Fibroblast of mammary gland (primary cell): ENCODE results near the gene MTUS2.
"Not testable (repeated sequence)": the region's sequence is repeated elsewhere in the genome, so short reads cannot be mapped to it uniquely, and the experiment has no call there.

Source experiments
- DNase-seq: peaks from one replicate; pipeline ENCODE4 v3.0.0-alpha.2; 2010; ENCODE audit warnings: low read depth
- H3K4me3 ChIP-seq: 2 replicates; pipeline ENCODE4 v1.5.1; 2011; ENCODE audit warnings: low read depth, mild to moderate bottlenecking, low read length, moderate library complexity; ENCODE audit not compliant: control insufficient read depth
- TF ChIP-seq, protein P1 (sequence below): conservative IDR thresholded peaks from 2 replicates; pipeline ENCODE4 v1.5.1; 2011; ENCODE audit warnings: low read depth, low read length, inconsistent platforms; ENCODE audit not compliant: control insufficient read depth, insufficient read depth

Gene MTUS2

DNA sequence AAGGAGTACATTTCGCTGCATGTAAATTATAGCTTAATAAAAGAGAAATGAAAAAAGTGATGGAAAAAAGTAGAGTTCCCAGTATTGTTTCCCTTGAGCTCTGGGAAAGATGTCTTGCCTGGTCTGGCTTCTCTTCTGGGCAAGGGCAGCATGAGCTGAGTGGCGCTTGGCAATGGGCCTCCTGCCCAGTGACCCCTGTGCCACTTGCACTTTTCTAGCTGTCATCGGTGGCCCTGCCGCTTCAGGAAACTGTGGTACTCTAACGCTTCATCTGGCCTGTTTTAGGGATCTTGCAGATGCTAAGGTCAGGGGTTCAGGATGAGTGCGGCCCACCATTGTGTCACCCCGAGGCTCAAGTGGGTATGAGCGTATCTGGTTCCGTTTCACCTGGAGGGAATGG is 161.4 kb downstream of the MTUS2 start:
- TF ChIP-seq, protein P1, sequence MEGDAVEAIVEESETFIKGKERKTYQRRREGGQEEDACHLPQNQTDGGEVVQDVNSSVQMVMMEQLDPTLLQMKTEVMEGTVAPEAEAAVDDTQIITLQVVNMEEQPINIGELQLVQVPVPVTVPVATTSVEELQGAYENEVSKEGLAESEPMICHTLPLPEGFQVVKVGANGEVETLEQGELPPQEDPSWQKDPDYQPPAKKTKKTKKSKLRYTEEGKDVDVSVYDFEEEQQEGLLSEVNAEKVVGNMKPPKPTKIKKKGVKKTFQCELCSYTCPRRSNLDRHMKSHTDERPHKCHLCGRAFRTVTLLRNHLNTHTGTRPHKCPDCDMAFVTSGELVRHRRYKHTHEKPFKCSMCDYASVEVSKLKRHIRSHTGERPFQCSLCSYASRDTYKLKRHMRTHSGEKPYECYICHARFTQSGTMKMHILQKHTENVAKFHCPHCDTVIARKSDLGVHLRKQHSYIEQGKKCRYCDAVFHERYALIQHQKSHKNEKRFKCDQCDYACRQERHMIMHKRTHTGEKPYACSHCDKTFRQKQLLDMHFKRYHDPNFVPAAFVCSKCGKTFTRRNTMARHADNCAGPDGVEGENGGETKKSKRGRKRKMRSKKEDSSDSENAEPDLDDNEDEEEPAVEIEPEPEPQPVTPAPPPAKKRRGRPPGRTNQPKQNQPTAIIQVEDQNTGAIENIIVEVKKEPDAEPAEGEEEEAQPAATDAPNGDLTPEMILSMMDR, result no peak

DNA sequence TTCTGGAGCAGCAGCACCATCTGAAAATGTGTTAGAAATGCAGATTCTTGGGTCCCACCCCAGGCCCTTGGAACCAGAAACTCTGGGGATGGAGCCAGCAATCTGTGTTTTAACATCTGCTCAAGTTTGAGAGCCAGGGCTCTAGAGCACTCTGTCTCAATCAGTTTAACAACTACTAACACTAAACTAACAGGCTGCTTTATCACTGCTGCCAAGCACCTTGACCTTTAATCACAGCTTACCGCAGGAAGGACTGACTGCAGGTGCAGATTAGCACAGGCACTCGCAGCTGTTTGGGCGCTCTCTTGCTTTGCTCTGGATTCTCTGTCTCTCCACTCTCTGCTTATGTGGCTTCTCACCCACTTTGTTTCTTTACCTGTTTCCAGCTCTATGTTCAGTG is 163.5 kb downstream of the MTUS2 start:
- TF ChIP-seq, protein P1, result no peak
- DNase-seq, result no peak

More for the DNA sequence above, 161.4 kb downstream of the MTUS2 start:
- no peak overlapping the region for H3K4me3 ChIP-seq
- no peak for DNase-seq

DNA sequence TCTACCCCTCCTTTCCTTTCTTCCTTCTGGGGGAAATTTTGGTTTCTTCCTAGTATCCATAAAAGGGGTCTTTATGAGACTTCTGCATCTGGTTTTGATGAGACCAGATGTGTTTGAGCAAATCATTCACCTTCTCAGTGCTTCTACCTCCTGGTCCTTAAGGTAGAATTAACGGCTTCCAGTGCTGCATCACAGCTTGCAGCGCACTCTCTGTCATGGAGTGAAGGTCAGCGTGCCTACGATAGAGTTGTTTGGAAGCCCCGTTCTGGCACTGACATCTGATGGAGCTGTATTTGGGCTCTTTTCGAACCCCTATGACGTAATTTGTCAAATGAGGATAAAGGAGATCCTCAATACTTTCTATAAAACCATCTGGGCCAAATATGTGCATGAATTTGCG is 164.2 kb downstream of the MTUS2 start:
- no peak overlapping the region for H3K4me3 ChIP-seq
- DNase-seq, result no peak
- TF ChIP-seq, protein P1, result no peak

More for the DNA sequence above, 163.5 kb downstream of the MTUS2 start:
- H3K4me3 ChIP-seq, result no peak overlapping the region

DNA sequence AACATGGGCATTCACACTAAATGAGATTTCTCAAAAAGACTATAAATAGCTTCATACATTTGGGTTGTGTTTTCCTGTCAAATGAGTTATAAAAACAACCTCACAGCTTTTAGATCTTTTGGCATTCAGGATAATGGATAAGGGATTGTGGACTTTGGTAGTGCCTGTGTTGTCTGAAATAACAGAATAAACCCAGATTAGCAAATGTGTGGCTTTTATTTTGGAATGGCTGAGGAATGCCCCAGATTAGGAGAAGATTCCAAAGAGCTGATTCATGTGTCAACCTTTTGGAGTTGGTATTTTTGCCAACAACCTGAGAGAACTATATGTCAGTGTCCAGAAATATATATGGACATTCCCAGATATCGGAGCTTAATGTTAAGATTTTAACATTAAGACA is 164.7 kb downstream of the MTUS2 start:
- TF ChIP-seq, protein P1, result no peak
- DNase-seq, result no peak
- H3K4me3 ChIP-seq, result no peak overlapping the region

GRCh38 chr13:28990378-28990777 is 170.2 kb downstream of the MTUS2 start:
- not testable (repeated sequence) for DNase-seq, H3K4me3 ChIP-seq

DNA sequence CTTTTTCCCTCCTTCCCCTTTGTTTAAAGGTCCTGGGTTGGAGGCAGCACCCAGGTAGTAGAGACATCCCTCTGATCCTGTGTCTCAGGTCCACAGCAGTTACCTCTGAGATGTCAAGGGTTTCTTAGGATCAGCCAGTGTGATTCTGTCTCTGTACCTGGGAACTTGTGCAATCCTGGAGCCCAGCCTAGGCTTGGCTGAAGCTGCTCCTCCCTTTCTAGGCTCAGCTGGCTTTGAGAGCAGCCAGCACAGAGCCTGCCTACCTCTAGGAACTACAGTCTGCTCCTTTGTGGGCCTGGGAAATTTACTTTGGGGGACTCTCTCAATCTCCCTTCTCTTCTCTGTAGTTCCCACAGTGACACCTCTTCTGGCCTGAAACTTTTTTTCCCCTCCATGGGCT is 171.6 kb downstream of the MTUS2 start:
- H3K4me3 ChIP-seq, result no peak overlapping the region
- no peak for DNase-seq
- TF ChIP-seq, protein P1, result no peak

DNA sequence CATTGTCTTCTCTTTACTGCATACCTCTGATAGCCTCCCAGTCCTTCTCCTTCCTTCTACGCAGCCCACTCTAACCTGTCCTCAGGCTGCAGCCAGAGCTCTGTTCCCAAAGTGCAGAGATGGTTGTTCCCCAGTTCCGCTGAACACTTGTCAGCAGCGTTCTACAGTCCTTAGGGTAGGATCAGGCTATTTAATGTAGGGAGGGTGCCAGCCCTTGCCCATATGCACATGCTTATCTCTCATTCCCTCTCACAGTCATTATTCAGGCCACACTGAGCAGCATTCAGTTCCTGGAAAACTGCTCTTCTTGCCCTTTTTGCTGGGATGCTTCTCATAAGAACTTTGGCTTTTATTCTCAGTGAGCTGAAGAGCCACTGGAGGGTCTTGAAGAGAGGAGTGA is 180.7 kb downstream of the MTUS2 start:
- TF ChIP-seq, protein P1, result no peak
- no peak for DNase-seq
- no peak overlapping the region for H3K4me3 ChIP-seq
